Measurements from ENCODE around the gene FUCA2. TPM values are rescaled to one million over a fixed set of nuclear protein-coding genes. Genes with fewer than 3 reads are reported as not detected.
A peak's percentile ranks its signal among the peaks of the same experiment; 100 is the strongest.

The FUCA2 gene
- total and polyA plus RNA-seq, 11 donors = 18.0 to 68.6 (median 34.8) TPM

DNA sequence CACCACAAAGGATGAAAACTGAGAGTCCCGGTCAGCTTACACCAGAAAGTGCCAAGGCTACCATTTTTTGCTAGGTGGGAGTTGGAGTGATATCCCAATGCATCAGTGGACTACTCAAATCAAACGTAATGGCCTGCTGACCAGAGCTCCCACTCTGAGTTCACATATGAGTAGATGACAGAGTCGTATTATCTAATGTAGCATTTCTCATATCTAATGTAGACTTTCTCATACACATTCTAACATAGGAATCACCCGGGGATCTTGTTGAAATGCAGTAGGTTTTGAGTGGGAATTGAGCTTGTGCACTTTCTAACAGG is 38.4 kb upstream of the FUCA2 start:
- intact Hi-C loops (cut with DNase I) = no loop called here
- no peak overlapping the region for H3K4me3 ChIP-seq
- H3K36me3 ChIP-seq = no peaks in the 10 kb centered on the region
- WGBS, 4 donors = 90 to 99% (median 94%) methylated on average over 4 of the region's 4 CpGs
- H3K27me3 ChIP-seq = no peaks in the 10 kb centered on the region
- peaks cover 0 to 16% (median 0%) of the 10 kb centered on the region in 12 donors for H3K4me1 ChIP-seq
- TF ChIP-seq, protein P1, sequence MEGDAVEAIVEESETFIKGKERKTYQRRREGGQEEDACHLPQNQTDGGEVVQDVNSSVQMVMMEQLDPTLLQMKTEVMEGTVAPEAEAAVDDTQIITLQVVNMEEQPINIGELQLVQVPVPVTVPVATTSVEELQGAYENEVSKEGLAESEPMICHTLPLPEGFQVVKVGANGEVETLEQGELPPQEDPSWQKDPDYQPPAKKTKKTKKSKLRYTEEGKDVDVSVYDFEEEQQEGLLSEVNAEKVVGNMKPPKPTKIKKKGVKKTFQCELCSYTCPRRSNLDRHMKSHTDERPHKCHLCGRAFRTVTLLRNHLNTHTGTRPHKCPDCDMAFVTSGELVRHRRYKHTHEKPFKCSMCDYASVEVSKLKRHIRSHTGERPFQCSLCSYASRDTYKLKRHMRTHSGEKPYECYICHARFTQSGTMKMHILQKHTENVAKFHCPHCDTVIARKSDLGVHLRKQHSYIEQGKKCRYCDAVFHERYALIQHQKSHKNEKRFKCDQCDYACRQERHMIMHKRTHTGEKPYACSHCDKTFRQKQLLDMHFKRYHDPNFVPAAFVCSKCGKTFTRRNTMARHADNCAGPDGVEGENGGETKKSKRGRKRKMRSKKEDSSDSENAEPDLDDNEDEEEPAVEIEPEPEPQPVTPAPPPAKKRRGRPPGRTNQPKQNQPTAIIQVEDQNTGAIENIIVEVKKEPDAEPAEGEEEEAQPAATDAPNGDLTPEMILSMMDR (IDR thresholded peaks at IDR 0.05) = no peak
- TF ChIP-seq POLR2A (IDR thresholded peaks at IDR 0.05) = no peak
- no peaks in the 10 kb centered on the region for H3K9me3 ChIP-seq
- no peak overlapping the region for H3K27ac ChIP-seq
- DNase-seq (no peak), ATAC-seq (no peak)

DNA sequence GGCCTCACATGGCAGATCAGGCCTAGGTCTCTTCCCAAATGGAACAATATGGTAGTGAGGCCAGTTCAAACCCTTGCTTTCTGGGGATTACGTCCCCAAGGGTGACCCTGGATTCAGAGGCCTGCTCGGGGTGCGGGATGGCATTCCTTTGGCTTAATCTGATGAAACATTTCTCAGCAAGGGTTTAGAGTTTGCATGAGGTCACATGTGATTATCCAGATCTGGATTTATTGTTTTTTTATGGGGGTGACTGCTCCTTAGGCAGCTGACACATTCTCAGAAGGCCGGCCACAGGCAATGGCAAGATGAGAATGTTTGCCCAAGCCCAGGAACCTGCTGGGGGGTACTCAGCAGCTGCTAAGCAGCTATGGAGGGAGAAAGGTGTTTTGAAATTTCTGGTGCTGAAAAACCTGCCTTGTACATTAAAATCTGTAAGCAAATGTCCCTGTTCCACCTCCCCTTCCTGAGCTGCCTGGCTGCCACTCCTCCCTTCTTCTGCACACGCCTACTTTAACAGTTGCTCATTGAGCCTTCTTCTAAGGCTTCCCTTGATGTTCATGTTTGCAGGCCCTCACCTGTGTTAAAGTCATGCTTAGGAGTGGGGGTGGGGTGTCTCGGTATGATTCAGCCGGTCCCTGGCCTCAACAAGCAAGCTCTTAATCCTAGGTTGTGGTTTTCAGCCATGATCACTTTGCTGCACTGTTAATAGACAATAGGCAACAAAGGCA is 37.9 kb upstream of the FUCA2 start:
- Histone ChIP-seq H3K4me3 (no peak overlapping the region), H3K27ac (no peak overlapping the region), H3K9me3 (no peaks in the 10 kb centered on the region), H3K27me3 (no peaks in the 10 kb centered on the region), H3K4me1 (peaks cover 0 to 13% (median 0%) of the 10 kb centered on the region in 12 donors), H3K36me3 (no peaks in the 10 kb centered on the region)
- DNase-seq (no peak), ATAC-seq (no peak)
- intact Hi-C loops (cut with DNase I) = no loop called here
- TF ChIP-seq POLR2A (IDR thresholded peaks at IDR 0.05) = no peak
- TF ChIP-seq, protein P1 (IDR thresholded peaks at IDR 0.05) = no peak
- 91 to 97% (median 97%) methylated on average over 7 of the region's 7 CpGs for WGBS, 4 donors

DNA sequence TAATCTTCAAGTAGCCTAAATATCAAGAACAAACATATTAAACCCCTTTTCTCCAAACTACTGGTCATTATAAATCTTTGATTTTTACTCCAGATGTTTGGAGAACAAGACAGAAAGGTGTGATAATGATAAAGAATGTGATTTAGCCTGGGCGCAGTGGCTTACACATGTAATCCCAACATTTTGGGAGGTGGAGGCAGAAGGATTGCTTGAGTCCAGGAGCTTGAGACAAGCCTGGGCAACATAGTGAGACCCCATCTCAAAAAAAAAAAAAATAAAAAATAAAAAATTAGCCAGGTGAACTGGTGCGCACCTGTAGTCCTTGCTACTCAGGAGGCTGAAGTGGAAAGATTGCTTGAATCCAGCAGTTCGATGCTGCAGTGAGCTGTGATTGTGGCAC is 35.1 kb upstream of the FUCA2 start:
- Histone ChIP-seq H3K27ac (peak overlapping the region in 1 of 12 donors; percentile 34), H3K4me1 (peaks cover 0 to 35% (median 0%) of the 10 kb centered on the region in 12 donors), H3K4me3 (no peak overlapping the region), H3K9me3 (no peaks in the 10 kb centered on the region), H3K27me3 (no peaks in the 10 kb centered on the region), H3K36me3 (no peaks in the 10 kb centered on the region)
- TF ChIP-seq, protein P1 (IDR thresholded peaks at IDR 0.05) = no peak
- no peak for TF ChIP-seq POLR2A (IDR thresholded peaks at IDR 0.05)
- ATAC-seq (no peak), DNase-seq (no peak)
- intact Hi-C loops (cut with DNase I) = no loop called here
- WGBS, 4 donors = 93 to 98% (median 97%) methylated on average over 3 of the region's 3 CpGs

DNA sequence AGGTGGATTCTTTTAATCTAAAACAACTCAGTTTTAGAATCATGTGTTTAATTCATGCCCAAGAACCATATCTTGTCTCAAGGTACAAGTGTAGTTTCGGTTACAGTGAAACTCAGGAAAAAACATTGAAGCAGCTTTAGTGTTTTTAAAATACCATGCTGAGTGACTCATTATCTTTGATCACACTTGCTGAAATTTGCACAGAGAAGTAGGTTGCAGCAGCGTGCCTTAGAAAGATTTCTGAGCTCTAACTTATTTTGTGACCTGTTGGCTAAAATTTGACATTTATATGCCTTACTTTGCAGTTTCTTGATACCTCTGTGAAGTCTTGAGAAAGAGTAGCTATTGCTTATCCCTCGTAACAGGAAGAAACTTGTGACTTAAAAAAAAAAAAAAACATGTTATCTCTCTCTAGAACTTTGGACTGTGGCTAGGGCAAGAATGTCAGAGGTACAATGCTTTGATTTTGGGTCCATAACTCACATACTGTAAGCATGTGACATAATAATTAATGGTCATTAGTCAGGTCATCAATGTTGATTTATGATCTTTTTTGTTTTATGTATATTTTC is 34.5 kb upstream of the FUCA2 start:
- 62 to 87% (median 73%) methylated on average over 3 of the region's 3 CpGs for WGBS, 4 donors

More for the DNA sequence above, 34.5 kb upstream of the FUCA2 start:
- intact Hi-C loops (cut with DNase I) = no loop called here
- TF ChIP-seq POLR2A (IDR thresholded peaks at IDR 0.05) = no peak
- TF ChIP-seq, protein P1 (IDR thresholded peaks at IDR 0.05) = no peak
- no peak for ATAC-seq
- no peaks in the 10 kb centered on the region for H3K36me3 ChIP-seq
- no peaks in the 10 kb centered on the region for H3K27me3 ChIP-seq
- no peak overlapping the region for H3K4me3 ChIP-seq
- no peak for DNase-seq
- no peaks in the 10 kb centered on the region for H3K9me3 ChIP-seq
- H3K4me1 ChIP-seq = peaks cover 0 to 35% (median 0%) of the 10 kb centered on the region in 12 donors
- H3K27ac ChIP-seq = peak overlapping the region in 1 of 12 donors; percentile 34
